Tibial artery (tissue), 4 donors: ENCODE data around the gene P4HTM.
"Not testable (repeated sequence)": the region's sequence is repeated elsewhere in the genome, so short reads cannot be mapped to it uniquely, and the experiment has no call there.

Experiments used
- DNase-seq, 2 donors: peaks; one replicate each; pipeline ENCODE4 v3.0.0-alpha.2; 2019
- H3K27ac ChIP-seq, 2 donors: fragments of 200-600 bp; sonication (generic) in 1 of 2; 1 replicate in 1 of 2; 2 replicates in 1 of 2; pipeline ENCODE4 v1.5.1; 2018 to 2019; ENCODE audit warnings: mild to moderate bottlenecking in 1 of 2
- H3K27me3 ChIP-seq, 2 donors: fragments of 200-600 bp; sonication (generic) in 1 of 2; one replicate each; pipeline versions ENCODE4 v1.5.1 to v1.6.0; 2016 to 2019
- H3K36me3 ChIP-seq, 3 donors: fragments of 200-600 bp; sonication (generic) in 2 of 3; one replicate each; pipeline ENCODE4 v1.5.1; 2016 to 2019; ENCODE audit warnings: mild to moderate bottlenecking in 2 of 3
- H3K4me1 ChIP-seq, 4 donors: fragments of 200-600 bp; sonication (generic) in 2 of 4; 1 replicate in 3 of 4; 2 replicates in 1 of 4; pipeline ENCODE4 v1.5.1; 2016 to 2019
- H3K4me3 ChIP-seq, 2 donors: fragments of 200-600 bp; sonication (generic) in 1 of 2; 1 replicate in 1 of 2; 2 replicates in 1 of 2; pipeline ENCODE4 v1.5.1; 2018 to 2019; ENCODE audit warnings: mild to moderate bottlenecking in 2 of 2
- H3K9me3 ChIP-seq, 3 donors: fragments of 200-600 bp; sonication (generic) in 1 of 3; one replicate each; pipeline ENCODE4 v1.5.1; 2016 to 2019
- intact Hi-C: fragments of 100-400 bp; cut with DNase I; formaldehyde crosslinking; loops from one replicate; pipeline ENCODE4 v1.15.0; 2023; ENCODE audit warnings: low total_unique reads
- TF ChIP-seq, protein P1 (sequence below), 2 experiments: fragments of 200-600 bp in 1 of 2; fragments of 450-650 bp in 1 of 2; IDR thresholded peaks; one replicate each; pipeline ENCODE4 v1.5.1; 2017 to 2019; ENCODE audit warnings: antibody characterized with exemption in 2 of 2, mild to moderate bottlenecking in 1 of 2, moderate library complexity in 1 of 2

Gene P4HTM

GRCh38 chr3:49005998-49006397 lies 16.0 kb downstream of the P4HTM start:
- no peaks in the 10 kb centered on the region for H3K9me3 ChIP-seq
- peaks cover 0 to 18% (median 17%) of the 10 kb centered on the region in 4 donors for H3K4me1 ChIP-seq
- intact Hi-C loops: no loop called here
- H3K27me3 ChIP-seq: no peaks in the 10 kb centered on the region
- TF ChIP-seq, protein P1, sequence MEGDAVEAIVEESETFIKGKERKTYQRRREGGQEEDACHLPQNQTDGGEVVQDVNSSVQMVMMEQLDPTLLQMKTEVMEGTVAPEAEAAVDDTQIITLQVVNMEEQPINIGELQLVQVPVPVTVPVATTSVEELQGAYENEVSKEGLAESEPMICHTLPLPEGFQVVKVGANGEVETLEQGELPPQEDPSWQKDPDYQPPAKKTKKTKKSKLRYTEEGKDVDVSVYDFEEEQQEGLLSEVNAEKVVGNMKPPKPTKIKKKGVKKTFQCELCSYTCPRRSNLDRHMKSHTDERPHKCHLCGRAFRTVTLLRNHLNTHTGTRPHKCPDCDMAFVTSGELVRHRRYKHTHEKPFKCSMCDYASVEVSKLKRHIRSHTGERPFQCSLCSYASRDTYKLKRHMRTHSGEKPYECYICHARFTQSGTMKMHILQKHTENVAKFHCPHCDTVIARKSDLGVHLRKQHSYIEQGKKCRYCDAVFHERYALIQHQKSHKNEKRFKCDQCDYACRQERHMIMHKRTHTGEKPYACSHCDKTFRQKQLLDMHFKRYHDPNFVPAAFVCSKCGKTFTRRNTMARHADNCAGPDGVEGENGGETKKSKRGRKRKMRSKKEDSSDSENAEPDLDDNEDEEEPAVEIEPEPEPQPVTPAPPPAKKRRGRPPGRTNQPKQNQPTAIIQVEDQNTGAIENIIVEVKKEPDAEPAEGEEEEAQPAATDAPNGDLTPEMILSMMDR (IDR thresholded peaks at IDR 0.05): no peak
- peak overlapping the region; percentile 72 to 77 for H3K4me3 ChIP-seq
- no peak for DNase-seq
- peak overlapping the region; percentile 92 to 97 for H3K27ac ChIP-seq
- peaks cover 0 to 39% (median 6%) of the 10 kb centered on the region in 3 donors for H3K36me3 ChIP-seq

GRCh38 chr3:49006408-49007067 lies 16.5 kb downstream of the P4HTM start:
- DNase-seq: peak; percentile 40 to 85
- H3K27me3 ChIP-seq: no peaks in the 10 kb centered on the region
- peaks cover 0 to 18% (median 17%) of the 10 kb centered on the region in 4 donors for H3K4me1 ChIP-seq
- peak overlapping the region; percentile 92 to 97 for H3K27ac ChIP-seq
- H3K9me3 ChIP-seq: no peaks in the 10 kb centered on the region
- TF ChIP-seq, protein P1 (IDR thresholded peaks at IDR 0.05): no peak
- intact Hi-C loops: no loop called here
- H3K4me3 ChIP-seq: peak overlapping the region; percentile 72 to 77
- peaks cover 0 to 38% (median 6%) of the 10 kb centered on the region in 3 donors for H3K36me3 ChIP-seq

GRCh38 chr3:49007068-49007770 lies 17.2 kb downstream of the P4HTM start, which contains the start of gene WDR6:
Gene WDR6 (plus strand): TSS chr3:49007391. CDS start chr3:49007432, 41 bp downstream.
- intact Hi-C loops: no loop called here
- Histone ChIP-seq H3K9me3 (no peaks in the 10 kb centered on the region), H3K27ac (peak within 1 kb of the TSS; percentile 92 to 97), H3K4me1 (peaks cover 0 to 23% (median 18%) of the 10 kb centered on the region in 4 donors), H3K4me3 (peak within 1 kb of the TSS; percentile 72 to 77), H3K27me3 (no peaks in the 10 kb centered on the region), H3K36me3 (peaks cover 0 to 39% (median 9%) of the 10 kb centered on the region in 3 donors)
- TF ChIP-seq, protein P1 (IDR thresholded peaks at IDR 0.05): peak; percentile 14 to 39
- peak; percentile 98 to 99 for DNase-seq

DNA sequence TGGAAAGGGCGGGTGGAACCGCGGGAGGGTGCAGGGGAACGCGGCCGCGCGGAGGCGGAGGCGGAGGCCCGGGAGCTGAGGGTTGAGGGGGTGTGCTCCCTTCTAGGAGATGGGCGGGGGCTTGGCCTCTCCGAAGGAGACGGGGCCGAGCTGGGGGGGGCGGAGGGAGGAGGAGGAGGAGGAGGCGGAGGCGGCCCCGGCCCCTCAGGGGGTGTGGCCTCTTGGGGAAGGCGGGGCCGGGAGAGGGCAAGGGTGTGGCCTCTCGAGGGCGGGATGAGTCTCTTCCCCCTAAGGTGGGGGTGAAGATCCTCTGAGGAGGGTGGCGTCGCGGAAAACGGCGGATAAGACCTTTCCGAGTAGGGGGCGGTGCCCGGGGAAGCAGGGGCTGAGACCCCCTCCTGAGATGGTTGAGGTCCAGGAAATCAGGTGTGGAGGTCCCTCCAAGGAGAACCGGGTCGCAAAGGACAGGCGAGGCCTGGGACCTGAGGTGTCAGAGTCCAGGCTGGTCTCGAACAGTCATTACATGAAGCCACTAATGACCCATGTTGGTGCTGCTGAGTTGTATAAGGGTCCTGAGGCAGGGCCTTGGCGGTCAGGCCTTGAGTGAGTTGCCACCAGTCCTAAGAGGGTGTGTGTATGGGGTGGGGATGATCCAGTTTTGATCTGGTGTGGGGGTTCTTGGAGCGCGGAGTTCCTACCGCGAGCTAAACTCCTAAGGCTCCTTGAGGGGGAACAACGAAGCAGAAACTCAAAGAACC lies 17.9 kb downstream of the P4HTM start:
- H3K36me3 ChIP-seq: peaks cover 0 to 46% (median 16%) of the 10 kb centered on the region in 3 donors

GRCh38 chr3:49008627-49009026 lies 18.6 kb downstream of the P4HTM start:
- DNase-seq, H3K9me3 ChIP-seq, intact Hi-C loops, H3K27me3 ChIP-seq: not testable (repeated sequence)
- H3K4me1 ChIP-seq: peaks cover 0 to 32% (median 18%) of the 10 kb centered on the region in 4 donors
- peaks cover 0 to 47% (median 18%) of the 10 kb centered on the region in 3 donors for H3K36me3 ChIP-seq
- H3K27ac ChIP-seq: peak overlapping the region; percentile 92 to 97
- peak overlapping the region in 1 of 2 donors; percentile 72 for H3K4me3 ChIP-seq

More for the DNA sequence above, 17.9 kb downstream of the P4HTM start:
- Histone ChIP-seq H3K4me1 (peaks cover 0 to 28% (median 18%) of the 10 kb centered on the region in 4 donors), H3K4me3 (peak overlapping the region; percentile 72 to 77), H3K27ac (peak overlapping the region; percentile 92 to 97), H3K9me3 (no peaks in the 10 kb centered on the region), H3K27me3 (no peaks in the 10 kb centered on the region)
- DNase-seq: peak; percentile 87 to 94
- TF ChIP-seq, protein P1 (IDR thresholded peaks at IDR 0.05): no peak
- intact Hi-C loops: no loop called here
